Measurements from ENCODE around the gene PACC1.
"Not testable (repeated sequence)": the region's sequence is repeated elsewhere in the genome, so short reads cannot be mapped to it uniquely, and the experiment has no call there.

Gene PACC1

DNA sequence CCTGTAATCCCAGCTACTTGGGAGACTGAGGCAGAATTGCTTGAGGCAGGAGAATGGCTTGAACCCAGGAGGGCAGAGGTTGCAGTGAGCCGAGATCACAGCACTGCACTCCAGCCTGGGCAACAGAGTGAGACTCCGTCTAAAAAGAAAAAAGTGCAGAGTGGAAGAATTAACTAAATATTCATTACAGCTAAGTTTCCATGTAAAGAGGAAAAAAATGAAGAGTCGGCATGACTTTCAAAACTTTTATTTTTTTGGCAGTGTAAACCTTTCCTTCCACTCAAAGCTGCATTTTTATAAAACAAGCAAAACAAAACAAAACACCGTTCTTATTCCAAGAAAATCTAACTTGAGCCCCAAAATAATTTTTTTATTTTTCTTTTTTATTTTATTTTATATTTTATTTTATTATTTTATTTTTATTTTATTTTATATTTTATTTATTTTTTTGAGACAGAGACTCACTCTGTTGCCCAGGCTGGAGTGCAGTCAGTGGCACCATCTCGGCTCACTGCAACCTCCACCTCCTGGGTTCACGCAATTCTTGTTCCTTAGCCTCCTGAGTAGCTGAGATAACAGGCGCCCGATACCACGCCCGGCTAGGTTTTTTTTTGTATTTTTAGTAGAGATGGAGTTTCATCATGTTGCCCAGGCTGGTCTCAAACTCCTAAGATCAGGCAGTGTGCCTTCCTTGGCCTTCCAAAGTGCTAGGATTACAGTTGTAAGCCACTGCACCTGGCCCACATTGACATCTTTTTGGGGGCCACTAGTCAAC lies 62.9 kb downstream of the PACC1 start:
- Histone ChIP-seq H3K9me3 (ENCODE audit: low read depth, low read length) (no peaks in the 10 kb centered on the region), H3K9ac (ENCODE audit: insufficient read length) (no peak overlapping the region), H3K36me3 (ENCODE audit: insufficient read depth, low read length) (peaks cover 1% of the 10 kb centered on the region; the same call in 1 of the 2 replicates), H3K4me3 (no peak overlapping the region), H3K27ac (no peak overlapping the region)
- no peak for DNase-seq (ENCODE audit: low read depth, low spot score)
- TF ChIP-seq FOXP2 (optimal IDR thresholded peaks at IDR 0.05; ENCODE audit: control extremely low read depth, extremely low read length, insufficient read depth) (no peak), POLR2AphosphoS5 (IDR thresholded peaks at IDR 0.05; ENCODE audit: borderline replicate concordance, low read depth, low read length) (no peak), EZH2 (IDR thresholded peaks at IDR 0.05) (no peak)

GRCh38 chr1:212346601-212347000 lies 68.1 kb downstream of the PACC1 start:
- Histone ChIP-seq H3K9ac (ENCODE audit: insufficient read length) (no peak overlapping the region), H3K36me3 (ENCODE audit: insufficient read depth, low read length) (no peaks in the 10 kb centered on the region), H3K4me3 (no peak overlapping the region), H3K27ac (no peak overlapping the region; the same call in 1 of the 2 replicates), H3K9me3 (ENCODE audit: low read depth, low read length) (no peaks in the 10 kb centered on the region)
- TF ChIP-seq EZH2 (IDR thresholded peaks at IDR 0.05) (no peak), POLR2AphosphoS5 (IDR thresholded peaks at IDR 0.05; ENCODE audit: borderline replicate concordance, low read depth, low read length) (no peak), FOXP2 (optimal IDR thresholded peaks at IDR 0.05; ENCODE audit: control extremely low read depth, extremely low read length, insufficient read depth) (no peak)
- no peak for DNase-seq (ENCODE audit: low read depth, low spot score)

DNA sequence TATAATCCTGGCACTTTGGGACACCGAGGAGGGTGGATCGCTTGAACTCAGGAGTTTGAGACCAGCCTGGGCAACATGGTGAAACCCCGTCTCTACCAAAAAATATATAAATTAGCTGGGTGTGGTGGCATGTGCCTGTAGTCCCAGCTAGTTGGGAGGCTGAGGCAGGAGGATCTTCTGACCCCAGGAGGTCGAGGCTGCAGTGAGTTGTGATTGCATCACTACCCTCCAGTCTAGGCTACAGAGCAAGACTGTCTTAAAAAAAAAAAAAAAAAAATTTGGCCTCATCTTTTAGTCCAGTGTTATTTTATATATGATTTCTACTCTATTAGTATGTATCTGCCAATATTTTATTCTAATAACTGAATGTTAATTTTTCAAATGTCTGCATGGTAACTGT lies 69.8 kb downstream of the PACC1 start:
- Histone ChIP-seq H3K9me3 (ENCODE audit: low read depth, low read length) (no peaks in the 10 kb centered on the region), H3K9ac (ENCODE audit: insufficient read length) (no peak overlapping the region), H3K27ac (no peak overlapping the region), H3K36me3 (ENCODE audit: insufficient read depth, low read length) (no peaks in the 10 kb centered on the region), H3K4me3 (no peak overlapping the region)
- DNase-seq (ENCODE audit: low read depth, low spot score): no peak
- no peak for TF ChIP-seq POLR2AphosphoS5 (IDR thresholded peaks at IDR 0.05; ENCODE audit: borderline replicate concordance, low read depth, low read length)
- no peak for TF ChIP-seq FOXP2 (optimal IDR thresholded peaks at IDR 0.05; ENCODE audit: control extremely low read depth, extremely low read length, insufficient read depth)
- TF ChIP-seq EZH2 (IDR thresholded peaks at IDR 0.05): no peak

DNA sequence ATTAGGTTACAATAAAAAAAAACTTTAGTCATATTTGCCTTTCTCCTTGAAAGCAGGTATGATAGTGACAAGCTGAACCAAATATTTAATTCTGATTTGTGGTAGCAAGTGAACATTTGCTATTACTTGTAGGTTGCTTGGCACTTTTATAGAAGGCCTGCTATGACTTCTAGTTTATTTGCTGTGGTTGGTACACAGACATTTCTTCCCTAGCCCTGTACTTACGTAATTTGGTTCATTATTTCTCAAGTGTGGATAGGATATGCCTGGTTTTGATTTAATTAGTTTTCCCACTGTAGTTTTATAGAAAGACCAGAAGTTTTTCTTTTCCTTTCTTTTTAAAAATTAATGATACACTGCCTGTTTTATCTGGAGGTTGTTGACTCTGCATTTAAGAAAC lies 73.6 kb downstream of the PACC1 start:
- Histone ChIP-seq H3K36me3 (ENCODE audit: insufficient read depth, low read length) (no peaks in the 10 kb centered on the region), H3K4me3 (no peak overlapping the region), H3K9me3 (ENCODE audit: low read depth, low read length) (no peaks in the 10 kb centered on the region), H3K9ac (ENCODE audit: insufficient read length) (no peak overlapping the region), H3K27ac (no peak overlapping the region)
- DNase-seq (ENCODE audit: low read depth, low spot score): no peak
- no peak for TF ChIP-seq EZH2 (IDR thresholded peaks at IDR 0.05)
- no peak for TF ChIP-seq FOXP2 (optimal IDR thresholded peaks at IDR 0.05; ENCODE audit: control extremely low read depth, extremely low read length, insufficient read depth)
- TF ChIP-seq POLR2AphosphoS5 (IDR thresholded peaks at IDR 0.05; ENCODE audit: borderline replicate concordance, low read depth, low read length): no peak

DNA sequence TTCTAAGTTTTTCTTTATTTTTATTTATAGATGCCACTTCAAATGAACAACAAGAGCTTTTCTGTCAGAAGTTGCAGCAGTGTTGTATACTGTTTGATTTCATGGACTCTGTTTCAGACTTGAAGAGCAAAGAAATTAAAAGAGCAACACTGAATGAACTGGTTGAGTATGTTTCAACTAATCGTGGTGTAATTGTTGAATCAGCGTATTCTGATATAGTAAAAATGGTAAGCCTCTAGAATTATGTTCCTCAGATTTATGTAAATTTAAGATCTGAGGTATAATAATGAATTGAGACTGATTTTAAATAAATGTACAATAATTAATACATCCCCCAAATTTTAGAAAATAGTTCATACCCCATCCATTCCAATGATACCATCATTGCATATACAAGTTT lies 85.6 kb downstream of the PACC1 start:
- no peaks in the 10 kb centered on the region for H3K9me3 ChIP-seq (ENCODE audit: low read depth, low read length)
- H3K9ac ChIP-seq (ENCODE audit: insufficient read length): no peak overlapping the region
- no peak for TF ChIP-seq FOXP2 (optimal IDR thresholded peaks at IDR 0.05; ENCODE audit: control extremely low read depth, extremely low read length, insufficient read depth)
- TF ChIP-seq EZH2 (IDR thresholded peaks at IDR 0.05): no peak
- TF ChIP-seq POLR2AphosphoS5 (IDR thresholded peaks at IDR 0.05; ENCODE audit: borderline replicate concordance, low read depth, low read length): no peak
- peaks cover 5% of the 10 kb centered on the region; the same call in 1 of the 2 replicates for H3K36me3 ChIP-seq (ENCODE audit: insufficient read depth, low read length)
- no peak overlapping the region for H3K4me3 ChIP-seq
- no peak for DNase-seq (ENCODE audit: low read depth, low spot score)
- no peak overlapping the region for H3K27ac ChIP-seq

GRCh38 chr1:212328248-212328647 lies 86.4 kb downstream of the PACC1 start:
- no peak for DNase-seq (ENCODE audit: low read depth, low spot score)
- Histone ChIP-seq H3K36me3 (ENCODE audit: insufficient read depth, low read length) (no peaks in the 10 kb centered on the region), H3K9me3 (ENCODE audit: low read depth, low read length) (no peaks in the 10 kb centered on the region), H3K4me3 (no peak overlapping the region), H3K27ac (no peak overlapping the region), H3K9ac (ENCODE audit: insufficient read length) (no peak overlapping the region)
- TF ChIP-seq EZH2 (IDR thresholded peaks at IDR 0.05): no peak
- no peak for TF ChIP-seq POLR2AphosphoS5 (IDR thresholded peaks at IDR 0.05; ENCODE audit: borderline replicate concordance, low read depth, low read length)
- no peak for TF ChIP-seq FOXP2 (optimal IDR thresholded peaks at IDR 0.05; ENCODE audit: control extremely low read depth, extremely low read length, insufficient read depth)

DNA sequence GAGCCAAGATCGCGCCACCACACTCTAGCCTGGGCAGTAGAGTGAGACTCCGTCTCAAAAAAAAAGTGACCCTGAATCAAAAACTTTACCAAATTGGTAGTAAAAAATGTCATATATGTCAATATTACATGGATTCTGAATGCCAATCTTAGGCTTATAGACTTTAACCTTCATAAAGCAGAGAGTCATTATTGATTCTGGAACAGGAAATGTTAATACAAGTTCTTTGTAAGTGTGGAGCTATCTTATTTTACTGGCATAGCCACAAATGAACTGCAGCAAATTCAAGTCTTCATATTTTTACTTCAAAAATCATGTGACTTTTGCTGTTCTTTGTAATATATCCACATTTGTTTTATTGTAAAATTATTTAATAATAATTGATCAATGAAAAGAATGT lies 88.1 kb downstream of the PACC1 start:
- no peak for DNase-seq (ENCODE audit: low read depth, low spot score)
- H3K4me3 ChIP-seq: no peak overlapping the region
- no peak overlapping the region for H3K27ac ChIP-seq
- H3K9me3 ChIP-seq (ENCODE audit: low read depth, low read length): no peaks in the 10 kb centered on the region
- TF ChIP-seq EZH2 (IDR thresholded peaks at IDR 0.05) (no peak), POLR2AphosphoS5 (IDR thresholded peaks at IDR 0.05; ENCODE audit: borderline replicate concordance, low read depth, low read length) (no peak), FOXP2 (optimal IDR thresholded peaks at IDR 0.05; ENCODE audit: control extremely low read depth, extremely low read length, insufficient read depth) (no peak)
- no peaks in the 10 kb centered on the region for H3K36me3 ChIP-seq (ENCODE audit: insufficient read depth, low read length)
- H3K9ac ChIP-seq (ENCODE audit: insufficient read length): no peak overlapping the region

GRCh38 chr1:212323066-212323465 lies 91.6 kb downstream of the PACC1 start:
- no peak for TF ChIP-seq POLR2AphosphoS5 (IDR thresholded peaks at IDR 0.05; ENCODE audit: borderline replicate concordance, low read depth, low read length)
- TF ChIP-seq FOXP2 (optimal IDR thresholded peaks at IDR 0.05; ENCODE audit: control extremely low read depth, extremely low read length, insufficient read depth): no peak
- TF ChIP-seq EZH2 (IDR thresholded peaks at IDR 0.05): no peak
- no peak for DNase-seq (ENCODE audit: low read depth, low spot score)
- H3K4me3 ChIP-seq: no peak overlapping the region
- no peaks in the 10 kb centered on the region for H3K36me3 ChIP-seq (ENCODE audit: insufficient read depth, low read length)
- no peaks in the 10 kb centered on the region for H3K9me3 ChIP-seq (ENCODE audit: low read depth, low read length)
- H3K9ac ChIP-seq (ENCODE audit: insufficient read length): no peak overlapping the region
- H3K27ac ChIP-seq: no peak overlapping the region

DNA sequence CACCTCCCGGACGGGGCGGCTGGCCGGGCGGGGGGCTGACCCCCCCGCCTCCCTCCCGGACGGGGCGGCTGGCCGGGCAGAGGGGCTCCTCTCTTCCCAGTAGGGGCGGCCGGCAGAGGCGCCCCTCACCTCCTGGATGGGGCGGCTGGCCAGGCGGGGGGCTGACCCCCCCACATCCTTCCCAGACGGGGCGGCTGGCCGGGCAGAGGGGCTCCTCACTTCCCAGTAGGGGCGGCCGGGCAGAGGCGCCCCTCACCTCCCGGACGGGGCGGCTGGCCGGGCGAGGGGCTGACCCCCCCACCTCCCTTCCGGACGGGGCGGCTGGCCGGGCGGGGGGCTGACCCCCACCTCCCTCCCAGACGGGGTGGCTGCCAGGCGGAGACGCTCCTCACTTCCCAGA lies 93.7 kb downstream of the PACC1 start:
- H3K27ac ChIP-seq; H3K36me3 ChIP-seq (ENCODE audit: insufficient read depth, low read length); DNase-seq (ENCODE audit: low read depth, low spot score); H3K9ac ChIP-seq (ENCODE audit: insufficient read length); H3K4me3 ChIP-seq; H3K9me3 ChIP-seq (ENCODE audit: low read depth, low read length): not testable (repeated sequence)
